GM13977 (cell line): ENCODE results near the gene EPSTI1.
"Not testable (repeated sequence)": the region's sequence is repeated elsewhere in the genome, so short reads cannot be mapped to it uniquely, and the experiment has no call there.

Source experiments
- DNase-seq: peaks from one replicate; pipeline ENCODE4 v3.0.0; 2012; ENCODE audit warnings: low spot score
- in situ Hi-C: fragments of 300-500 bp; cut with MboI; formaldehyde crosslinking; loops from one replicate; pipeline ENCODE4 v1.12.0; 2022; ENCODE audit warnings: low sequenced_read_pairs, low pct_unique_long_range_greater_than_20kb, mixed read lengths, inconsistent platforms; ENCODE audit not compliant: unreplicated experiment
- TF ChIP-seq, protein P1 (sequence below): IDR thresholded peaks from 2 replicates; pipeline ENCODE4 v1.5.1; 2012; ENCODE audit warnings: mild to moderate bottlenecking, control low read depth; ENCODE audit not compliant: insufficient read depth; ENCODE audit errors: extremely low read depth, missing control alignments

EPSTI1 gene

DNA sequence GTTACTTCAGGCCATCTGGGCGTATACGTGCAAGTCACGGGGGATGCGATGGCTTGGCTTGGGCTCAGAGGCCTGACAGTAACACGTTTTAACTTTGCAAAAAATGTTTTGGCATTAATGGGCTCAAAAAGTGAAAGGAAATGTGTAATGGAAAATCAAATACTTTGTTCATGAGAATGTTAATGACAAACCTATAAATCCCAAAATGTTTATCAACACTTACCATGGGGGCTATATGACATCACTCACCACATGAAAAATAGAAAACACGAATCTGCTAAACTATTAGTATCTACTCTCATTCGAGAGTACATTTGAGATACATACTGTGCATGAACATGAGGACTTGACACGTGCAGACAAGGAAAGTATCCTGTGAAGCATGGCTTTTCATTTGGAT is 119.0 kb downstream of the EPSTI1 start:
- no peak for DNase-seq
- in situ Hi-C loops = no loop called here

DNA sequence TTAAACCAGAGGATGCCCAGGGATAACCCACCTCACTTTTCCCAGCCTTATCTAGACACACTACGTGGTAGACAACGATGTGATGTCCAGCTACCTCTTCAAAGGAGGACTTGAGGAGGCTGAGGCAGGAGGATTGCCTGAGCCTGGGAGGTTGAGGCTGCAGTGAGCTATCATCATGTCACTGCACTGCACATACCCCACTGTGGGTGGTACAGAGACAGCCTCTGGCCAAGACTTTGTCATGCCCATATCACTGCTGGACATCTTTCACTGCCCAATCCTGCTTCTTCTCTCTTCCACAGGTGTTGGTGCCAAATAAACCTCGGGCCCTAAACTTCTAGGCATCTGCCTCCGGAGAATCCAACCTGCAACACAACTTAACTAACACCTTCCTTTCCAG is 124.8 kb downstream of the EPSTI1 start:
- in situ Hi-C loops = no loop called here
- DNase-seq = no peak
- TF ChIP-seq, protein P1, sequence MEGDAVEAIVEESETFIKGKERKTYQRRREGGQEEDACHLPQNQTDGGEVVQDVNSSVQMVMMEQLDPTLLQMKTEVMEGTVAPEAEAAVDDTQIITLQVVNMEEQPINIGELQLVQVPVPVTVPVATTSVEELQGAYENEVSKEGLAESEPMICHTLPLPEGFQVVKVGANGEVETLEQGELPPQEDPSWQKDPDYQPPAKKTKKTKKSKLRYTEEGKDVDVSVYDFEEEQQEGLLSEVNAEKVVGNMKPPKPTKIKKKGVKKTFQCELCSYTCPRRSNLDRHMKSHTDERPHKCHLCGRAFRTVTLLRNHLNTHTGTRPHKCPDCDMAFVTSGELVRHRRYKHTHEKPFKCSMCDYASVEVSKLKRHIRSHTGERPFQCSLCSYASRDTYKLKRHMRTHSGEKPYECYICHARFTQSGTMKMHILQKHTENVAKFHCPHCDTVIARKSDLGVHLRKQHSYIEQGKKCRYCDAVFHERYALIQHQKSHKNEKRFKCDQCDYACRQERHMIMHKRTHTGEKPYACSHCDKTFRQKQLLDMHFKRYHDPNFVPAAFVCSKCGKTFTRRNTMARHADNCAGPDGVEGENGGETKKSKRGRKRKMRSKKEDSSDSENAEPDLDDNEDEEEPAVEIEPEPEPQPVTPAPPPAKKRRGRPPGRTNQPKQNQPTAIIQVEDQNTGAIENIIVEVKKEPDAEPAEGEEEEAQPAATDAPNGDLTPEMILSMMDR = no peak

More for the DNA sequence above, 119.0 kb downstream of the EPSTI1 start:
- TF ChIP-seq, protein P1 = no peak

DNA sequence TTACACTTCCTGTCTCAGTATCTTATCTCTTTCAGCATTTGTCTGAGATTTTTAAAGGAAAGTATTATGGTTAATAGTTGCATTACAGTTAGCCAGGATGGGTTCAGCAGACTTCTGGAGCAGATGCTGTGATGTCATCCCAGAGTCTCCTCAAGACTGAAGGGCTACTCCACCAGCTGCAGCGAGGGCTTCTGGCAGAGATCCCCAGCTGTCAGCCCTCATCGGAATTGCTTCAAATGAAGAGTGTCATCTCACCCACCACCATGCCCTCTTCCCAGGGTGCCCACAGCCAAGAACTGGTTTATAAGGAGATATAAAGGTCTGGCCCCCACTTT is 126.3 kb downstream of the EPSTI1 start:
- DNase-seq = no peak
- TF ChIP-seq, protein P1 = no peak
- in situ Hi-C loops = no loop called here

- in situ Hi-C loops = no loop called here
- TF ChIP-seq, protein P1 = no peak
These were observed 126.9 kb downstream of the EPSTI1 start for GRCh38 chr13:42864952-42865767.

DNA sequence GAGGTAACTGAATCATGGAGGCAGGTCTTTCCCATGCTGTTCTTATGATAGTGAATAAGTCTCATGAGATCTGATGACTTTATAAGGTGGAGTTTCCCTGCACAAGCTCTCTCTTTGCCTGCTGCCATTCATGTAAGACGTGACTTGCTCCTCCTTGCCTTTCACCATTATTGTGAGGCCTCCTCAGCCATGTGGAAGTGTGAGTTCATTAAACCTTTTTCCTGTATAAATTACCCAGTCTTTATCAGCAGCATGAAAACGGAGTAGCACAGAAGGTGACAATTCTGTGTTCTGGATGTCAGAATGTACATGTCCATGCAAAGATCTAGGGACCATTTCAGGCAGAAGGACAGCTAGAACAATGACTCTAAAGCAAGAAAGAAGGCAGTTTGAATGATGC is 129.7 kb downstream of the EPSTI1 start:
- DNase-seq, in situ Hi-C loops: not testable (repeated sequence)

More at GRCh38 chr13:42864952-42865767, 126.9 kb downstream of the EPSTI1 start:
- no peak for DNase-seq

GRCh38 chr13:42860485-42860884 is 131.6 kb downstream of the EPSTI1 start:
- no peak for DNase-seq
- in situ Hi-C loops = no loop called here
- TF ChIP-seq, protein P1 = no peak

GRCh38 chr13:42859760-42860159 is 132.3 kb downstream of the EPSTI1 start:
- in situ Hi-C loops = no loop called here
- TF ChIP-seq, protein P1 = no peak
- no peak for DNase-seq
